HepG2 (cell line): ENCODE results near the gene ABCB6. TPM values are rescaled to one million over a fixed set of nuclear protein-coding genes. Genes with fewer than 3 reads are reported as not detected.

Experiments used
- MTA1 ChIP-seq: sonication (generic); formaldehyde crosslinking; IDR thresholded peaks from 2 replicates; pipeline ENCODE4 v1.4.0; 2020; ENCODE audit warnings: missing genetic modification reagents, mild to moderate bottlenecking, borderline replicate concordance
- POLR2G ChIP-seq: fragments of 200-400 bp; formaldehyde crosslinking; IDR thresholded peaks from 2 replicates; pipeline ENCODE4 v1.6.1; 2018; ENCODE audit warnings: mild to moderate bottlenecking, low read depth, low read length, moderate library complexity
- RBFOX2 ChIP-seq: fragments of 200-400 bp; formaldehyde crosslinking; IDR thresholded peaks from 2 replicates; pipeline ENCODE4 v1.6.1; 2017; ENCODE audit warnings: low read depth, mild to moderate bottlenecking, low read length
- STAT6 ChIP-seq: sonication (generic); formaldehyde crosslinking; IDR thresholded peaks from 2 replicates; pipeline ENCODE4 v1.4.0; 2020; ENCODE audit warnings: missing genetic modification reagents, mild to moderate bottlenecking, borderline replicate concordance
- ZFP91 ChIP-seq: sonication (generic); formaldehyde crosslinking; IDR thresholded peaks from 2 replicates; pipeline ENCODE4 v1.9.0; 2022; ENCODE audit warnings: missing genetic modification reagents, mild to moderate bottlenecking, borderline replicate concordance
- ZNF687 ChIP-seq: sonication (generic); formaldehyde crosslinking; IDR thresholded peaks from 2 replicates; pipeline ENCODE4 v1.5.1; 2020; ENCODE audit warnings: mild to moderate bottlenecking, missing genetic modification reagents, moderate library complexity
- polyA plus RNA-seq, 8 experiments: library from polyadenylated mRNA; depleted of rRNA in 3 of 8; stranded (reverse) in 7 of 8; unstranded in 1 of 8; fragments of >200 nt; fragmentation: Illumina TruSeq in 4 of 8; extraction: Trizol in 4 of 8; gene quantifications; 2 replicates each; pipeline versions ENCODE4 v1.2.1 to v1.2.3, GENCODE V29; 2011 to 2016; ENCODE audit warnings: low read depth in 4 of 8, missing spikeins in 1 of 8, mixed read lengths in 1 of 8; ENCODE audit not compliant: insufficient read depth in 1 of 8
- total RNA-seq, 5 experiments: library from RNA; depleted of rRNA; stranded (reverse); fragments of >200 nt; fragmentation: Illumina TruSeq; extraction: Trizol; gene quantifications; 2 replicates each; pipeline ENCODE4 v1.2.3, GENCODE V29; 2016; ENCODE audit warnings: low read depth in 1 of 5

Gene ABCB6
- total and polyA plus RNA-seq, 2 of the 13 experiments (the other 11 are each of a cell fraction or from before 2014, with no cell fraction given): 91.1 to 137 TPM

- TF ChIP-seq STAT6 (CRISPR knock-in tag) (no peak), POLR2G (peak; percentile 58), ZFP91 (CRISPR knock-in tag) (0 out of 2 replicates have a peak, but pooled peaks have one; percentile 15), MTA1 (CRISPR knock-in tag) (peak; percentile 49; the same call in 1 of the 2 replicates), ZNF687 (CRISPR knock-in tag) (peak; percentile 37; the same call in 1 of the 2 replicates), RBFOX2 (peak; percentile 57; the same call in 1 of the 2 replicates)
These were observed 8.4 kb downstream of the ABCB6 start (continued) for GRCh38 chr2:219210196-219210885.
